Measurements from ENCODE around the gene CACNA1F.

CACNA1F gene

DNA sequence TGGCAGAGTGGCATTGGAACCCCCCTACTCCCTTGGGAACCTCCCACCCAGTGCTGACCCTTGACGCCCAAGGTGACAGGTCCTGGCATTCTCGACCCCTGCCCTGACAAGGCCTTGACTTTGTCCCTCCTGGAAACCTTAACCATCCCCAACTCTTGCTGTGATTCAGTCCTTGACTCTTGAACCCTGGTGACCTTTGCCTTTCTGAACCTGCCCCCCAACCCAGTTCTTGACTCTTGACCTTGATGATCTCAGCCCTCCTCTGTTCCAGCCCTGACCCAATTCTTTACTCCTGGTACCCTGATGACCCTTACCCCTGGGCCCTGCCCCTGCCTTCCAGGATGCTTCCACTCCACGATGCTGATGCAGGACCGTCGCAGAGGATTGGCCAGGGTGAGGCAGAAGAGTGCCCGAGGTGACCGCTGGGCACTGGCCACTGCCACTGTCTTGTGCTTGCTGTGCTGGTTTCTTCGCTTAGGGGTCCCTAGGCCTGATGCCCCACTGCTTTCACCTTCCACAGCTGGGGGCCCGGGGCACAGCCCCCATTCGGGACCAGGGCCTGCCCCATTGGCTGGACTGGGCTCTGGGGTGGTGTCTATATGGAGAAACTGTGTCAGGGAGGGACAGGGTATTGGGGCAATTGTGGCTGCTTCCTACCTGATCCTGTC is 1.7 kb downstream of the CACNA1F start:
- Histone ChIP-seq H3K9ac (ENCODE audit: low read length) (no peak overlapping the region), H3K4me2 (ENCODE audit: low read depth, low read length, poor library complexity, severe bottlenecking) (no peak overlapping the region)

DNA sequence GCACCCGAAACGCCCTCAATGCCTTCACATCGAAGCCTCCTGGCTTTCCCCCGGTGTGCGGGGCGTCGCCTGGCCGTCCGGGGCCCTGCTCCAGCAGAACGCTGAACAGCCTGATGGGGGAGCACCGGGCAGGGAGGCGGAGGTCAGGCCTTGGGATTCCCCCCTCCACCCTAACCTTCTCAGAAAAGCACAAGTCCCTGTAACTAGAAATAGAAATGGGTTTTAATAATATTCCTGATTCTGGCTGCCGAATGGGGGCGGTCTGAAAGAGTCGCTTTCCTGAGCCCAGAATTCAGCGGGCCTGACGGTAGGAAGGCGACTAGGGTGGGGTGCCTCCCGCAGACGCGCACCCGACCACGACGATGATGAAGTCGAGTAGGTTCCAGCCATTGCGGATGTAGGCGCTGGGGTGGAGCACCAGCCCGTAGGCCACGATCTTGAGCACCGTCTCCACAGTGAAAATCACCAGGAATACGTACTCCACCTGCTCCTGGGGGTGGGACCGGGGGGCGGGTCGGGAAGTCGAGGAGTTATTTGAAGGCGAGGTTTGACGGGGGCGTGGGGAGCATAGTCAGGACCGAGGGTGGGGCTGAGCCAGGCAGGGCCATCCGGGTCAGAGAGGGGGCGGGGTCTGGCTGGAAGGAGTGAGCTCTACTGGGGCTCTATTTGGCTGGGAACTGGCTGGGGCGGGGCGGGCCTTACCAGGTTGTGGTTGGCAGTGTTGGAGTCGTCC is 2.5 kb downstream of the CACNA1F start:
- H2AFZ ChIP-seq (ENCODE audit: low read depth, low read length, severe bottlenecking) = peak overlapping the region; percentile 26
- no peaks in the 10 kb centered on the region for H3F3A ChIP-seq (ENCODE audit: insufficient read depth)
- H4K20me1 ChIP-seq (ENCODE audit: low read depth, low read length) = no peaks in the 10 kb centered on the region
- H3K27ac ChIP-seq (ENCODE audit: low read depth, low read length) = no peak overlapping the region
- no peaks in the 10 kb centered on the region for H3K27me3 ChIP-seq (ENCODE audit: low read length)
- H3K4me2 ChIP-seq (ENCODE audit: low read depth, low read length, poor library complexity, severe bottlenecking) = peak overlapping the region; percentile 31
- no peak for TF ChIP-seq EZH2phosphoT487 (conservative IDR thresholded peaks at IDR 0.05; ENCODE audit: low read length)
- no peaks in the 10 kb centered on the region for H3K79me2 ChIP-seq (ENCODE audit: insufficient read depth, low read length)
- no peaks in the 10 kb centered on the region for H3K9me3 ChIP-seq (ENCODE audit: insufficient read depth, low read length)
- no peak overlapping the region for H3K9ac ChIP-seq (ENCODE audit: low read length)
- H3K4me3 ChIP-seq (ENCODE audit: insufficient read depth, low read length, poor library complexity, severe bottlenecking) = no peak overlapping the region
- no peaks in the 10 kb centered on the region for H3K36me3 ChIP-seq (ENCODE audit: low read length)
- H3K9me2 ChIP-seq (replicated peaks; ENCODE audit: insufficient read depth, low read length) = no peaks in the 10 kb centered on the region

More for the DNA sequence above, 1.7 kb downstream of the CACNA1F start:
- no peaks in the 10 kb centered on the region for H3K9me3 ChIP-seq (ENCODE audit: insufficient read depth, low read length)
- no peaks in the 10 kb centered on the region for H3K36me3 ChIP-seq (ENCODE audit: low read length)
- H3F3A ChIP-seq (ENCODE audit: insufficient read depth) = no peaks in the 10 kb centered on the region
- H3K27me3 ChIP-seq (ENCODE audit: low read length) = no peaks in the 10 kb centered on the region
- H3K9me2 ChIP-seq (replicated peaks; ENCODE audit: insufficient read depth, low read length) = no peaks in the 10 kb centered on the region
- H2AFZ ChIP-seq (ENCODE audit: low read depth, low read length, severe bottlenecking) = no peak overlapping the region
- no peak overlapping the region for H3K27ac ChIP-seq (ENCODE audit: low read depth, low read length)
- TF ChIP-seq EZH2phosphoT487 (conservative IDR thresholded peaks at IDR 0.05; ENCODE audit: low read length) = no peak
- TF ChIP-seq, protein P1, sequence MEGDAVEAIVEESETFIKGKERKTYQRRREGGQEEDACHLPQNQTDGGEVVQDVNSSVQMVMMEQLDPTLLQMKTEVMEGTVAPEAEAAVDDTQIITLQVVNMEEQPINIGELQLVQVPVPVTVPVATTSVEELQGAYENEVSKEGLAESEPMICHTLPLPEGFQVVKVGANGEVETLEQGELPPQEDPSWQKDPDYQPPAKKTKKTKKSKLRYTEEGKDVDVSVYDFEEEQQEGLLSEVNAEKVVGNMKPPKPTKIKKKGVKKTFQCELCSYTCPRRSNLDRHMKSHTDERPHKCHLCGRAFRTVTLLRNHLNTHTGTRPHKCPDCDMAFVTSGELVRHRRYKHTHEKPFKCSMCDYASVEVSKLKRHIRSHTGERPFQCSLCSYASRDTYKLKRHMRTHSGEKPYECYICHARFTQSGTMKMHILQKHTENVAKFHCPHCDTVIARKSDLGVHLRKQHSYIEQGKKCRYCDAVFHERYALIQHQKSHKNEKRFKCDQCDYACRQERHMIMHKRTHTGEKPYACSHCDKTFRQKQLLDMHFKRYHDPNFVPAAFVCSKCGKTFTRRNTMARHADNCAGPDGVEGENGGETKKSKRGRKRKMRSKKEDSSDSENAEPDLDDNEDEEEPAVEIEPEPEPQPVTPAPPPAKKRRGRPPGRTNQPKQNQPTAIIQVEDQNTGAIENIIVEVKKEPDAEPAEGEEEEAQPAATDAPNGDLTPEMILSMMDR (IDR thresholded peaks at IDR 0.05; ENCODE audit: insufficient read depth, low read length, poor library complexity, severe bottlenecking) = no peak
- H3K79me2 ChIP-seq (ENCODE audit: insufficient read depth, low read length) = no peaks in the 10 kb centered on the region
- no peak overlapping the region for H3K4me3 ChIP-seq (ENCODE audit: insufficient read depth, low read length, poor library complexity, severe bottlenecking)
- H4K20me1 ChIP-seq (ENCODE audit: low read depth, low read length) = no peaks in the 10 kb centered on the region

DNA sequence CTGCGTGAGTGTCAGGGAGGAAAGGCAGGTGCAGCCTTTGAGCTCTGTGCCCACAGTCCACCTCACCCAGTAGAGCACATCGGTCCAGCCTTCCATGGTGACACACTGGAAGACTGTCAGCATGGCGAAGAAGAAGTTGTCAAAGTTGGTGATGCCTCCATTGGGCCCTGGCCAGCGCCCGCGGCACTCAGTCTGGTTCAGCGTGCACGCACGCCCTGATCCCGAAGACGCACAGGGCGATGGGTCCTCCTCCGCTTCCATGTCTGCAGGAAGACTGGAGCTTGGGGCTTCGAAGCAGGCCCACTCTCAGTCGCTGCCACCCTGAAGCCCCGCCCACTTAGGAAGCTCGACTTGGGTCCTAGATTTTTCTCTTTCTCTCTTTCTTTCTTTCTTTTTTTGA is 5.0 kb downstream of the CACNA1F start:
- no peak overlapping the region for H2AFZ ChIP-seq (ENCODE audit: low read depth, low read length, severe bottlenecking)
- H3K36me3 ChIP-seq (ENCODE audit: low read length) = no peaks in the 10 kb centered on the region
- H3K4me3 ChIP-seq (ENCODE audit: insufficient read depth, low read length, poor library complexity, severe bottlenecking) = no peak overlapping the region
- H4K20me1 ChIP-seq (ENCODE audit: low read depth, low read length) = no peaks in the 10 kb centered on the region
- TF ChIP-seq EZH2phosphoT487 (conservative IDR thresholded peaks at IDR 0.05; ENCODE audit: low read length) = no peak
- TF ChIP-seq, protein P1 (IDR thresholded peaks at IDR 0.05; ENCODE audit: insufficient read depth, low read length, poor library complexity, severe bottlenecking) = no peak
- no peaks in the 10 kb centered on the region for H3K27me3 ChIP-seq (ENCODE audit: low read length)
- H3K9me3 ChIP-seq (ENCODE audit: insufficient read depth, low read length) = no peaks in the 10 kb centered on the region
- no peak overlapping the region for H3K4me2 ChIP-seq (ENCODE audit: low read depth, low read length, poor library complexity, severe bottlenecking)
- H3F3A ChIP-seq (ENCODE audit: insufficient read depth) = no peaks in the 10 kb centered on the region
- H3K27ac ChIP-seq (ENCODE audit: low read depth, low read length) = no peak overlapping the region
- no peaks in the 10 kb centered on the region for H3K79me2 ChIP-seq (ENCODE audit: insufficient read depth, low read length)
- no peaks in the 10 kb centered on the region for H3K9me2 ChIP-seq (replicated peaks; ENCODE audit: insufficient read depth, low read length)
- no peak overlapping the region for H3K9ac ChIP-seq (ENCODE audit: low read length)

DNA sequence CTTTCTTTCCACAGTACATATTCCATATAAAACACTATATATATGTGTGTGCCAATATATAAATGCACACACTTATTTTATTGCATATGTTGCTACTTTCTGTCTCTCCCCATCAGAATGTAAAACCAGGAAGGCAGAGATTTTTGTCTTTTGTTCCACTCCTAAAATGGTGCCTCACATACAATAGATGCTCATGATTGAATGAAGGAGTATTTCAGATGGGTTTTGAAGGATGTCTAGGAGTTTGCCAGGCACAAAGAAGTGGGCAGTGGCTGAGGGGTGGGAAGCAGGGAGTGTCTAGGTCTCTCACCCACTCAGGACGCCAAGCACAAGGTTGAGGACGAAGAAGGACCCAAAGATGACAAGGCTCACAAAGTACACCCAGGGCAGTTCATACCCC is 5.4 kb downstream of the CACNA1F start:
- Histone ChIP-seq H3K4me2 (ENCODE audit: low read depth, low read length, poor library complexity, severe bottlenecking) (no peak overlapping the region), H3K79me2 (ENCODE audit: insufficient read depth, low read length) (no peaks in the 10 kb centered on the region), H3K27me3 (ENCODE audit: low read length) (no peaks in the 10 kb centered on the region), H3K9me2 (replicated peaks; ENCODE audit: insufficient read depth, low read length) (no peaks in the 10 kb centered on the region), H3K4me3 (ENCODE audit: insufficient read depth, low read length, poor library complexity, severe bottlenecking) (no peak overlapping the region), H3K9ac (ENCODE audit: low read length) (no peak overlapping the region), H3K27ac (ENCODE audit: low read depth, low read length) (no peak overlapping the region), H4K20me1 (ENCODE audit: low read depth, low read length) (no peaks in the 10 kb centered on the region), H3K9me3 (ENCODE audit: insufficient read depth, low read length) (no peaks in the 10 kb centered on the region), H3K36me3 (ENCODE audit: low read length) (no peaks in the 10 kb centered on the region), H3F3A (ENCODE audit: insufficient read depth) (no peaks in the 10 kb centered on the region), H2AFZ (ENCODE audit: low read depth, low read length, severe bottlenecking) (no peak overlapping the region)
- TF ChIP-seq EZH2phosphoT487 (conservative IDR thresholded peaks at IDR 0.05; ENCODE audit: low read length) = no peak
- TF ChIP-seq, protein P1 (IDR thresholded peaks at IDR 0.05; ENCODE audit: insufficient read depth, low read length, poor library complexity, severe bottlenecking) = no peak

Data from SU-DHL-6 (cell line).